ENCODE measurements around the gene IGSF5.
"Not testable (repeated sequence)": the region's sequence is repeated elsewhere in the genome, so short reads cannot be mapped to it uniquely, and the experiment has no call there.

DNA sequence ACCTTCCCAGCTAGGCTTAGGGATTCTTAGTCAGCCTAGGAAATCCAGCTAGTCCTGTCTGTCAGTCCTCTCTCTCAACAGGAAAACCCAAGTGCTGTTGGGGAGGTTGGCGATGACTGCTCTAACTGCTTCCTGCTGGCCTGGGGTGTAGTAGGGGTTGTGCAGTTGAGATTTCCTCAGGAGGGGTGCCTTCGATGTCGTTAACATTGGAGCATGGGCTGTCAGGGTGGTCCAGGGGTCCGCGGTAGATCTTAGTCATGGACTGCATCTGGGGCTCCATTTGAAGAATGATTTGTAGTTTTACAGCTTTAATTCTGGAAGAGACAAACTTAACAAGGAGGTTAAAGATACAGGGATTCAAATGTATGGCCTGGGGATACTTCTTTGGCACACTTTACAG lies 5.5 kb upstream of the IGSF5 start:
- TF ChIP-seq POLR2A (IDR thresholded peaks at IDR 0.05); POLR2AphosphoS5 (IDR thresholded peaks at IDR 0.05); EP300 (IDR thresholded peaks at IDR 0.05; ENCODE audit: low read depth): not testable (repeated sequence)
- TF ChIP-seq, protein P1, sequence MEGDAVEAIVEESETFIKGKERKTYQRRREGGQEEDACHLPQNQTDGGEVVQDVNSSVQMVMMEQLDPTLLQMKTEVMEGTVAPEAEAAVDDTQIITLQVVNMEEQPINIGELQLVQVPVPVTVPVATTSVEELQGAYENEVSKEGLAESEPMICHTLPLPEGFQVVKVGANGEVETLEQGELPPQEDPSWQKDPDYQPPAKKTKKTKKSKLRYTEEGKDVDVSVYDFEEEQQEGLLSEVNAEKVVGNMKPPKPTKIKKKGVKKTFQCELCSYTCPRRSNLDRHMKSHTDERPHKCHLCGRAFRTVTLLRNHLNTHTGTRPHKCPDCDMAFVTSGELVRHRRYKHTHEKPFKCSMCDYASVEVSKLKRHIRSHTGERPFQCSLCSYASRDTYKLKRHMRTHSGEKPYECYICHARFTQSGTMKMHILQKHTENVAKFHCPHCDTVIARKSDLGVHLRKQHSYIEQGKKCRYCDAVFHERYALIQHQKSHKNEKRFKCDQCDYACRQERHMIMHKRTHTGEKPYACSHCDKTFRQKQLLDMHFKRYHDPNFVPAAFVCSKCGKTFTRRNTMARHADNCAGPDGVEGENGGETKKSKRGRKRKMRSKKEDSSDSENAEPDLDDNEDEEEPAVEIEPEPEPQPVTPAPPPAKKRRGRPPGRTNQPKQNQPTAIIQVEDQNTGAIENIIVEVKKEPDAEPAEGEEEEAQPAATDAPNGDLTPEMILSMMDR (IDR thresholded peaks at IDR 0.05) = not testable (repeated sequence)

All from transverse colon (tissue), 4 donors.